GM12865 (cell line): Measurements from ENCODE around the gene RPL12.

ENCODE experiments used
- DNase-seq: peaks from one replicate; pipeline ENCODE4 v3.0.0; 2010; ENCODE audit warnings: low read depth
- H3K4me3 ChIP-seq: 2 replicates; pipeline ENCODE4 v1.5.1; 2011; ENCODE audit warnings: mild to moderate bottlenecking, low read depth, low read length, control low read depth
- TF ChIP-seq, protein P1 (sequence below): IDR thresholded peaks from 2 replicates; pipeline ENCODE4 v1.5.1; 2011; ENCODE audit warnings: low read length, control low read depth, low read depth, inconsistent platforms; ENCODE audit not compliant: insufficient read depth; ENCODE audit errors: missing control alignments

RPL12 gene

DNA sequence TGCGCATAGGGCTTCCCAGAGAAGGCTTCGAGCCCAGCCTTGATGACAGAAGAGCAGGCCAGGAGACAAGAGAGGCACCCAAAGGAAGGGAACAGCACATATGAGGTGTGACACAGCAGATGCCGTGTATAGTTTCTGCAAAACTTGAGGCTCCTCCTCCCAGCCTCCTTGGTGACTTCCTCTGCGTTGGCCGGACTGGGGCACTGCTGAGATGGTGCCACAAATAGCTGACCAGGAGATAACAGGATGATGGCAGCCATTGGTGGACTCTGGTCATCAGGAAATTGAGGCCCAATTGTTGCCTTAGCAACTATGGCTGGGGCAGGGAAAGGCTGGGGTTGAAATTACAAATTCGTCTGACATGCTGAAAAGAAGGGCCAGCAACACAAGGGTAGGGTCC lies 31.9 kb downstream of the RPL12 start:
- H3K4me3 ChIP-seq: no peak overlapping the region
- DNase-seq: no peak
- TF ChIP-seq, protein P1, sequence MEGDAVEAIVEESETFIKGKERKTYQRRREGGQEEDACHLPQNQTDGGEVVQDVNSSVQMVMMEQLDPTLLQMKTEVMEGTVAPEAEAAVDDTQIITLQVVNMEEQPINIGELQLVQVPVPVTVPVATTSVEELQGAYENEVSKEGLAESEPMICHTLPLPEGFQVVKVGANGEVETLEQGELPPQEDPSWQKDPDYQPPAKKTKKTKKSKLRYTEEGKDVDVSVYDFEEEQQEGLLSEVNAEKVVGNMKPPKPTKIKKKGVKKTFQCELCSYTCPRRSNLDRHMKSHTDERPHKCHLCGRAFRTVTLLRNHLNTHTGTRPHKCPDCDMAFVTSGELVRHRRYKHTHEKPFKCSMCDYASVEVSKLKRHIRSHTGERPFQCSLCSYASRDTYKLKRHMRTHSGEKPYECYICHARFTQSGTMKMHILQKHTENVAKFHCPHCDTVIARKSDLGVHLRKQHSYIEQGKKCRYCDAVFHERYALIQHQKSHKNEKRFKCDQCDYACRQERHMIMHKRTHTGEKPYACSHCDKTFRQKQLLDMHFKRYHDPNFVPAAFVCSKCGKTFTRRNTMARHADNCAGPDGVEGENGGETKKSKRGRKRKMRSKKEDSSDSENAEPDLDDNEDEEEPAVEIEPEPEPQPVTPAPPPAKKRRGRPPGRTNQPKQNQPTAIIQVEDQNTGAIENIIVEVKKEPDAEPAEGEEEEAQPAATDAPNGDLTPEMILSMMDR: no peak

- TF ChIP-seq, protein P1: peak; percentile 30
- no peak overlapping the region for H3K4me3 ChIP-seq
- peak; percentile 36 for DNase-seq
Measured at GRCh38 chr9:127418037-127418471, 33.2 kb downstream of the RPL12 start.

DNA sequence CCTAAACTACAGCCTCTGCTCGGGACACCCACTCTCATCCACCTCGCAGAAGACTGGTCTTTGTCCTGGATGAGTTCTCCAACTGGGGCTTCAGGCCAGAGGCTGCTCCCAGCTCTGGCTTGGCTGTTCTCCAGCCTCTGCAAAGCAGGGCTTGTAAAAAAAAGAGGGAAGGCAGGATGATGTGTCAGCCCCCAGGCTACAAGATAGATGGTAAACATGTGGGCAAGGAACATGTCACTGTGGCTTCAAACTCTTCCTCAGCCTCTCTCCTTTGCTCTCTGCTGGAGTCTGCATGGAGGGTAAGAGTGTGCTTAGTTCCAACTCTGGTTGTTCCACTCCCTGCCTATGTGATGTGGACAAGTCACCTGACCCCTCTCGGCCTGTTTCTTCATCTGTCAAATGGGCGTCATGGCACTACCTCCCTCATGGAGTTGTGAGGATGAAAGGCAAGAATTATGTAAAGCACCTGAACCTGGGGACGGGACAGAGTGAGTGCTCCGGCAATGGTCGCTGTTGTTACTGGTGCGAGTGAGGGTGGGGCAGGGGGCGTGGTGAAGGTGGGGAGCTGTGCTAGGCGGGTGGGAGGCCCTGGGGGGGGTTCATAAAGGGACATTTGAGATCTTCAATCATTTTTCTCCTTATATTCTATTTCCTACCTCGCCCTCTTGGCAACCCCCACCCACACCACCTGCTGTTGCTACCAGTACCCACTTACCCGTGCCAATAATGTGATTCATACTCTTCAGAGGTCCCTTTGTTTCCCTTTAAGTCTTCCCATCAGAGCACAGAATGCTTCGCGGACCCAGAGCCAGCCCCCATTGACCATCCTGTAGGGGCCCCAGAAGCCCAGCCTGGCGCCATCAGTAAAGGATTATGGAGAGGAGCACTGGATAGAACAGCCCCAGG lies 33.8 kb downstream of the RPL12 start:
- no peak overlapping the region for H3K4me3 ChIP-seq
- DNase-seq: no peak
- TF ChIP-seq, protein P1: no peak

DNA sequence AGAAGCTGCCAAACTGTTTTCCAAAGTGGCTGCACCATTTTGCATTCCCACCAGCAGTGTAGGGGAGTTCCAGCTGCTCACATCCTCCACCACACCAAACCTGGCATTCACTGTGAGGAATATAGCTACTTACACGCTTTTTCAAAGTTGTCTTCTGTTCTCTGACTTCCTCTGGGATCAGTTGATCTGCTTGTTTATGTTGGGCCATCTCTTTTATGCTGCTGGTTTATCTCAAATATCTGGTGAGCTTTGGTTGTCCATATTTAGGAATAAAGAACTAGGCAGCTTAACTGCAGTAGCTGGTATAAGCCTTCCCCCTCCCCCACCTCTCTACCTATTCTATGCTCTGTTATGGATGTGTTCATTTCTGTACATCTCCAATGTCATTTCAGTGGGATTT lies 35.5 kb downstream of the RPL12 start:
- DNase-seq: no peak
- TF ChIP-seq, protein P1: no peak
- no peak overlapping the region for H3K4me3 ChIP-seq

DNA sequence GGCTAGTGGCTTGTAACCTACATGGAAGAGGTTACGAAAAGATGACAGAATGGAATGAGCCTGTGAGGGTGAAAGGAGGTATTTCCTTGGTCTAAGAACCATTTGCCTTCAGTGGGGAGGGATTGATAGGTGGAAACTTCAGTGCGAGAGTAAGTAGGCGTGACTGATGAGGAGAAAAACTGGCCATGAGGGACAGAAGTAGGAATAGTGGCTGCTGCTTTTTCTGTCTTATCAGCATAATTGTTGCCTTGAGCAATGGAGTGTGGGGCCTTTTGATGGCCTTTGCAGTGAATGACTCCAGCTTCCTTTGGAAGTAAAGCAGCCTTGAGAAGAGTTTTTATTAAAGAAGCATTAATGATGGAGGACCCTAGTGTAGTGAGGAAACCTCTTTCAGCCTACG lies 36.1 kb downstream of the RPL12 start:
- H3K4me3 ChIP-seq: no peak overlapping the region
- TF ChIP-seq, protein P1: no peak
- no peak for DNase-seq

GRCh38 chr9:127411122-127411521 lies 40.1 kb downstream of the RPL12 start:
- TF ChIP-seq, protein P1: no peak
- H3K4me3 ChIP-seq: no peak overlapping the region
- DNase-seq: no peak

DNA sequence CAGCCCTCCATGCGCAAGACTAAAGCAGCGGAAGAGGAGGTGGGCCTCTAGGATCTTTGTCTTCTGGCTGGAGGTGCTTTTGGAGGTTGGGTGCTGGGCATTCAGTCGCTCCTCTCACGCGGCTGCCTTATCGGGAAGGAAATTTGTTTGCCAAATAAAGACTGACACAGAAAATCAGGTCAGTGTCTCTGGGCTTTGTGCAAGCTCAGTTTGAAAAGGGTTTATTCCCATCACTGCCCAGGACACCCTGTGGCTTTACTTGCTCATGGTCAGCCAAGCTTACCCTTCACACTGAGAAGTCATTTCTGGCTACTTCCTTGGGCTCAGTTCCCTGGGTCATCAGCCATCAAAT lies 43.7 kb downstream of the RPL12 start:
- TF ChIP-seq, protein P1: no peak
- no peak for DNase-seq
- no peak overlapping the region for H3K4me3 ChIP-seq
